DOHH2 (cell line): ENCODE data around the gene DEAF1.
A peak's percentile ranks its signal among the peaks of the same experiment; 100 is the strongest.

Experiments used
- H3F3A ChIP-seq: fragments of 200-600 bp; sonication (generic), shearing (Covaris generic); 2 replicates; pipeline ENCODE4 v1.6.0; 2016; ENCODE audit warnings: antibody characterized with exemption, mild to moderate bottlenecking; ENCODE audit not compliant: control insufficient read depth, insufficient read depth
- H3K27ac ChIP-seq: fragments of 200-600 bp; sonication (generic); 2 replicates; pipeline ENCODE4 v1.5.1; 2014; ENCODE audit warnings: low read depth, mild to moderate bottlenecking, low read length, moderate library complexity
- H3K27me3 ChIP-seq: fragments of 200-600 bp; sonication (generic); 2 replicates; pipeline ENCODE4 v1.6.1; 2014; ENCODE audit warnings: mild to moderate bottlenecking, low read length, mixed read lengths; ENCODE audit not compliant: control insufficient read depth
- H3K36me3 ChIP-seq: fragments of 200-600 bp; sonication (generic); 2 replicates; pipeline ENCODE4 v1.6.1; 2014; ENCODE audit warnings: mild to moderate bottlenecking, low read length, moderate library complexity, mixed read lengths; ENCODE audit not compliant: control insufficient read depth
- H3K4me1 ChIP-seq: fragments of 200-600 bp; sonication (generic); 2 replicates; pipeline ENCODE4 v1.6.1; 2014; ENCODE audit warnings: mild to moderate bottlenecking, low read length, mixed read lengths; ENCODE audit not compliant: control insufficient read depth
- H3K4me2 ChIP-seq: fragments of 200-600 bp; sonication (generic); 2 replicates; pipeline ENCODE4 v1.6.0; 2014; ENCODE audit warnings: mild to moderate bottlenecking, low read length, moderate library complexity
- H3K4me3 ChIP-seq: fragments of 200-600 bp; sonication (generic); 2 replicates; pipeline ENCODE4 v1.5.1; 2014; ENCODE audit warnings: mild to moderate bottlenecking, low read length, mixed read lengths
- H3K79me2 ChIP-seq: fragments of 200-600 bp; sonication (generic); 2 replicates; pipeline ENCODE4 v1.6.1; 2014; ENCODE audit warnings: mild to moderate bottlenecking, low read length, mixed read lengths; ENCODE audit not compliant: control insufficient read depth
- H3K9me2 ChIP-seq: fragments of 200-600 bp; sonication (generic); replicated peaks from 2 replicates; pipeline ENCODE4 v1.6.1; 2014; ENCODE audit warnings: mild to moderate bottlenecking, low read length, mixed read lengths; ENCODE audit not compliant: control insufficient read depth
- H3K9me3 ChIP-seq: fragments of 200-600 bp; sonication (generic); 2 replicates; pipeline ENCODE4 v1.6.1; 2014; ENCODE audit warnings: antibody characterized with exemption, low read length, mixed read lengths; ENCODE audit not compliant: control insufficient read depth, insufficient read depth
- H4K20me1 ChIP-seq: fragments of 200-600 bp; sonication (generic); 2 replicates; pipeline ENCODE4 v1.6.0; 2014; ENCODE audit warnings: low read depth, mild to moderate bottlenecking, antibody characterized with exemption, low read length, moderate library complexity; ENCODE audit not compliant: control insufficient read depth, insufficient read depth
- CTCF ChIP-seq: fragments of 200-600 bp; sonication (generic); IDR thresholded peaks from one replicate; pipeline ENCODE4 v1.5.1; 2014; ENCODE audit warnings: antibody characterized with exemption, mild to moderate bottlenecking, low read depth, low read length; ENCODE audit not compliant: poor library complexity, severe bottlenecking
- EZH2phosphoT487 ChIP-seq: fragments of 200-600 bp; sonication (generic); IDR thresholded peaks from 2 replicates; pipeline ENCODE4 v1.6.1; 2017; ENCODE audit warnings: borderline replicate concordance, mild to moderate bottlenecking, antibody characterized with exemption, low read length, moderate library complexity, mixed read lengths

The DEAF1 gene

DNA sequence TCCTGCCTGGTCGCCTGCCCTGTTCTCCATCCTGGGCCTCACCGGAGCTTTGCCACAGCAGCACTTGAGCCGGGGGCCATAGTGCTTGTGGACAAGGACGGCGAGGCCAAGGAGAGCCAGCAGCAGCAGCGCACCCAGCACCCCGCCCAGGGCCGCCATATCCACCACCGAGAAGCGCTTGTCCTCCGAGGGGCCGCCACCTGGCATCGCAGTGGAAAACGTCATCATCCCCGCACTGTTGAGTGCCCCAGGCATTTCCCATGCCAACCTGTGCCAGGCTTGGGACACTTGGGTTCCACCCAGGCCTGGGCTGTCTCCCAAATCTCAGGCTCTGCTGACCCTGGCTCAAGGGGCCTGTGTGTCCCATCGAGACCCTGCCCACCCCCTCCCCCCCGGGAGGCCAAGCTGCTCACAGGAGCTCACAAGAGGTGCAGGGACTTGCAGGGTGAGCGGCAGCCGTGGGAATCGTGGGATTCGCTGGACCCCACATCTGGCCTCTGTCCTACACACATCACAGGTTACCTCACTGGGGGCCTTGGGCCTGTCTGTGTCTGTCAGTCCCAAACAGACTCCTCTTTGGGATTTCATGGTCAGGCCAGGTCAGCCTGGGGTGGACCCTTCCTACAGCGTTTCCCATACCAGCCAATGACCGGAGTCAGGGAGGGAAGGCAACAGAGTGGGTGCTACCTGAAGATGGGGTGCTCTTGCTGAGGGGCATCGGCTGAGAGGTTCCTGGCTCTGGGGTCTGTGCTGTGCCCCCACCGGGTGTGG, 76.9 kb downstream of the DEAF1 start:
- Histone ChIP-seq H4K20me1 (peaks cover 6% of the 10 kb centered on the region), H3K4me2 (no peak overlapping the region), H3K4me3 (no peak overlapping the region), H3K9me3 (no peaks in the 10 kb centered on the region), H3K79me2 (peaks cover 6% of the 10 kb centered on the region), H3K27me3 (no peaks in the 10 kb centered on the region), H3K4me1 (peaks cover 30% of the 10 kb centered on the region), H3K36me3 (peaks cover 13% of the 10 kb centered on the region), H3F3A (0 out of 2 replicates have a peak, but pooled peaks cover 3% of the 10 kb centered on the region), H3K9me2 (no peaks in the 10 kb centered on the region), H3K27ac (no peak overlapping the region)
- TF ChIP-seq CTCF = no peak
- TF ChIP-seq EZH2phosphoT487 = no peak

DNA sequence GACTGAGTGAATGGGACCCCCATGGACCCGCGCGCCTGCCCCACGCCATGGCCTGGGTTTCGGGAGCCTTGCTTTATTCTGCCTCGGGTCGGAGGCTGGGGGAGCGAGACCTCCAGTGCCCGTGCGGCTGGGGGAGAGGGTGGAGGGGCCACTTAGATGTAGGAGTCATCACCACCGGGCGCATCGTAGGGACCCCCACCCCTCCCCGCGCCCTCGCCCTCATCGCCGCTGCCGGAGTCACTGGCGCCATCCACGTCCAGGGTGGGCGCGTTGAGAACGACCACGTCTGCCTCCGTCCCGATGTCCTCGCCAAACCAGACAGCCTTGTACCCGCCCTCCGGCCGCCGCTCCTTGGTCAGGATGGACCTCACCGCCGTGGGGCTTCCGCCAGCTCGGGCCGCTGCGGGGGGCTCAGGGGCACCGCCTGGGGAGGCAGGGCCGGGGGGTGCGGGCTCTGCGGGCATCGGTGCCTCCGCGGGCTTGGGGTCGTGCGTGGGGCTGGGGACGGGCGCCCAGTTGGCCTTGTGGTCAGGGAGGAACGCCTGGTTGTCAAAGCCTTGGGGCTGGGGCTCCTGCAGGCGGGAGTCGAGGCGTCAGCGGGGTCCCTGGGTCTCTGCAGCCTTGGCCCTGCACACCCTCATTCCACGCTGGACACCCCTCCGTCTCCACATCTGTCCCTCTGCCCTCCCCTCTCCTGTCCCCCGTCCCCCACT, 77.7 kb downstream of the DEAF1 start:
- Histone ChIP-seq H4K20me1 (peaks cover 8% of the 10 kb centered on the region), H3K36me3 (peaks cover 20% of the 10 kb centered on the region), H3K4me3 (no peak overlapping the region), H3K27ac (no peak overlapping the region), H3K79me2 (peaks cover 6% of the 10 kb centered on the region), H3K27me3 (no peaks in the 10 kb centered on the region), H3K9me3 (no peaks in the 10 kb centered on the region), H3K9me2 (no peaks in the 10 kb centered on the region), H3K4me2 (no peak overlapping the region), H3K4me1 (peaks cover 31% of the 10 kb centered on the region), H3F3A (peaks cover 4% of the 10 kb centered on the region; the same call in 1 of the 2 replicates)
- TF ChIP-seq EZH2phosphoT487 (no peak), CTCF (no peak)

DNA sequence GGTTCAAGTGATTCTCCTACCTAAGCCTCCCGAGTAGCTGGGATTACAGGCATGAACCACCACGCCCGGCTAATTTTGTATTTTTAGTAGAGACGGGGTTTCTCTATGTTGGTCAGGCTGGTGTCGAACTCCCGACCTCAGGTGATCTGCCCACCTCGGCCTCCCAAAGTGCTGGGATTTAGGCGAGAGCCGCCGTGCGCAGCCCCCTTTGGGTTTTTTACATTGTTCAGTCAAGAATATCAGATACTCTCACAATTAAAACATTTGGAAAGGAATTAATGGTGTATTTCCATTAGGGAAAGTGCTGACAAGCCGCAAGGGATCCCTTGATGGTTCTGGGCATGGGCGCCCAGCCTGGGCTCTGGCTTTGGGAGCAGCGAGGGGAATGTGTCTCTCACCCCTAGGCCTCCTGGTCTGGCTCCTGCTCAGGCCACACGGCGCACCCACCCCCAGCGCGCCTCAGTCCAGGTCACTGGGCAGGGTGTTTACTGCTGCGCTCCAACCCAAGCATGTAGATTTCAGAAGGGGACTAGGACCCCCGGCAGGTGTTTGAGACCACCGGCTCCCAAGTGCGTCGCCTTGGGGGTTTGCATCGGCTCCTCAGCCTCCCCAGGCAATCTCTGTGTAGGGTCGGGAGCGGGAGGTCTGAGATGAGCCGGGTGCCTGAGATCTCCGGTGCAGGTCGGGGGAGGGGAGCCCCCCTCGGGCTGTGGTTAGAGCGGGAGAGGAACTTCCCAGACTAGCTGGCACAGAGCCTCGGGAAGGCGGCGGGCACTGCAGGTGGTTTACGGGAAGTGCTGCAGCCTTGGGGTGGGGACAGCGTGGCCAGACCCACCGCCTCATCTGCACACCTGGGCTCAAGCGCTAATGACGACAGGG, 78.5 kb downstream of the DEAF1 start:
- peak overlapping the region; percentile 73 for H3K27ac ChIP-seq
- H3K9me3 ChIP-seq = no peaks in the 10 kb centered on the region
- TF ChIP-seq EZH2phosphoT487 (no peak), CTCF (no peak)
- H3K27me3 ChIP-seq = no peaks in the 10 kb centered on the region
- peaks cover 6% of the 10 kb centered on the region for H3K79me2 ChIP-seq
- H3K9me2 ChIP-seq = no peaks in the 10 kb centered on the region
- peak overlapping the region; percentile 98 for H3K4me2 ChIP-seq
- H4K20me1 ChIP-seq = peaks cover 8% of the 10 kb centered on the region
- H3K4me3 ChIP-seq = peak overlapping the region; percentile 84
- H3K36me3 ChIP-seq = peaks cover 27% of the 10 kb centered on the region
- H3K4me1 ChIP-seq = peaks cover 31% of the 10 kb centered on the region
- peaks cover 10% of the 10 kb centered on the region; the same call in 1 of the 2 replicates for H3F3A ChIP-seq
